Measurements from ENCODE around the gene ADD3. TPM values are rescaled to one million over a fixed set of nuclear protein-coding genes. Genes with fewer than 3 reads are reported as not detected.

Gene ADD3
- total and polyA plus RNA-seq, 2 of the 13 experiments (the other 11 are each of a cell fraction or from before 2014, with no cell fraction given), result 44.7 to 57.5 TPM

- TF ChIP-seq NFAT5 (CRISPR knock-in tag; IDR thresholded peaks at IDR 0.05), result 0 out of 2 replicates have a peak, but pooled peaks have one; percentile 20
- no peak for TF ChIP-seq ZFP36L1 (CRISPR knock-in tag; IDR thresholded peaks at IDR 0.05)
- TF ChIP-seq POGZ (CRISPR knock-in tag; IDR thresholded peaks at IDR 0.05), result peak; percentile 56; the same call in 1 of the 2 replicates
- TF ChIP-seq ZBTB46 (CRISPR knock-in tag; IDR thresholded peaks at IDR 0.05; ENCODE audit: borderline replicate concordance), result no peak
- TF ChIP-seq CERS6 (CRISPR knock-in tag; IDR thresholded peaks at IDR 0.05), result no peak
- 0 out of 2 replicates have a peak, but pooled peaks have one; percentile 23 for TF ChIP-seq ZNF354B (CRISPR knock-in tag; IDR thresholded peaks at IDR 0.05)
- TF ChIP-seq FOXA1 (IDR thresholded peaks at IDR 0.05), result no peak
- TF ChIP-seq FOXA1 (CRISPR knock-in tag; IDR thresholded peaks at IDR 0.05), result no peak
- TF ChIP-seq SALL1 (CRISPR knock-in tag; IDR thresholded peaks at IDR 0.05), result peak; percentile 58; the same call in 1 of the 2 replicates
- TF ChIP-seq NCOA2 (CRISPR knock-in tag; IDR thresholded peaks at IDR 0.05), result no peak
- peak; percentile 24; the same call in 1 of the 2 replicates for TF ChIP-seq ARNTL (CRISPR knock-in tag; IDR thresholded peaks at IDR 0.05)
- TF ChIP-seq ZBTB7B (CRISPR knock-in tag; IDR thresholded peaks at IDR 0.05), result peak; percentile 91
- TF ChIP-seq THRA (CRISPR knock-in tag; IDR thresholded peaks at IDR 0.05; ENCODE audit: borderline replicate concordance), result peak; percentile 83
- TF ChIP-seq ZNF850 (CRISPR knock-in tag; conservative IDR thresholded peaks at IDR 0.05), result no peak
- no peak for TF ChIP-seq ZNF879 (CRISPR knock-in tag; IDR thresholded peaks at IDR 0.05)
- TF ChIP-seq ZFP62 (CRISPR knock-in tag; IDR thresholded peaks at IDR 0.05), result no peak
- TF ChIP-seq HNF1B (CRISPR knock-in tag; IDR thresholded peaks at IDR 0.05), result peak; percentile 36; the same call in 1 of the 2 replicates
Observed at GRCh38 chr10:110007701-110008517, at the start of gene ADD3 (continued).

All from HepG2 (cell line).